ENCODE measurements around the gene LRP6.

DNA sequence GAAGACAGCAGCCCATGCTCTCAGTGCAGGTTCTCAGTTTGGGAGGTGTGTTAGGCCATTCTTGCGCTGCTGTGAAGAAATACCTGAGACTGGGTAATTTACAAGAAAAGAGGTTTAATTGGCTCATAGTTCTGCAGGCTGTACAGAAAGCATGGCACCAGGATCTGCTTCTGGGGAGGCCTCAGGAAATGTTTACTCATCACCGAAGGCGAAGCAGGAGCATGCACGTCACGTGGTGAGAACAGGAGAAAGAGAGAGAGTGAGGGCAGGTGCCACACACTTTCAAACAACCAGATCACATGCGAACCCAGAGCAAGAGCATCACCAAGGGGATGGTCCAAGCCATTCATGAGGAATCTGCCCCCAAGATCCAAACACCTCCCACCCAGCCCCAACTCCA, 9.0 kb upstream of the LRP6 start:
- TF ChIP-seq GATA3 (IDR thresholded peaks at IDR 0.05; ENCODE audit: low read depth, low read length), result no peak
- no peak for TF ChIP-seq GATA2 (IDR thresholded peaks at IDR 0.05; ENCODE audit: low read depth, low read length)

Data from SH-SY5Y (cell line).